GM12878 (cell line): ENCODE measurements around the gene ARL16. TPM values are rescaled to one million over a fixed set of nuclear protein-coding genes. Genes with fewer than 3 reads are reported as not detected.

Experiments
- ATF2 ChIP-seq: IDR thresholded peaks from 2 replicates; pipeline ENCODE4 v1.6.1; 2012; ENCODE audit warnings: low read length, inconsistent platforms
- CUX1 ChIP-seq: IDR thresholded peaks from 2 replicates; pipeline ENCODE4 v1.6.1; 2012; ENCODE audit warnings: improper control_type of control experiment, low read depth, low read length; ENCODE audit not compliant: insufficient replicate concordance
- DPF2 ChIP-seq: fragments of 450-650 bp; IDR thresholded peaks from 2 replicates; pipeline ENCODE4 v1.6.1; 2017; ENCODE audit warnings: mild to moderate bottlenecking
- IKZF2 ChIP-seq, 2 experiments: fragments of 450-650 bp; IDR thresholded peaks; 2 replicates each; pipeline ENCODE4 v1.6.1; 2017; ENCODE audit warnings: mild to moderate bottlenecking in 2 of 2, moderate library complexity in 2 of 2
- NR2F1 ChIP-seq: fragments of 450-650 bp; conservative IDR thresholded peaks from 2 replicates; pipeline ENCODE4 v1.6.1; 2017; ENCODE audit warnings: mild to moderate bottlenecking
- RB1 ChIP-seq: fragments of 450-650 bp; formaldehyde crosslinking; IDR thresholded peaks from 2 replicates; pipeline ENCODE4 v1.6.1; 2017; ENCODE audit warnings: mild to moderate bottlenecking, borderline replicate concordance
- SP1 ChIP-seq: IDR thresholded peaks from one replicate; pipeline ENCODE4 v1.6.1; 2011; ENCODE audit warnings: low read depth, low read length
- SRF ChIP-seq, 2 experiments: IDR thresholded peaks; 2 replicates each; pipeline ENCODE4 v1.6.1; 2011; ENCODE audit warnings: low read depth in 2 of 2, low read length in 2 of 2, mild to moderate bottlenecking in 1 of 2, moderate library complexity in 1 of 2
- STAT1 ChIP-seq: fragments of 450-650 bp; conservative IDR thresholded peaks from 2 replicates; pipeline ENCODE4 v1.6.1; 2014; ENCODE audit warnings: antibody characterized with exemption, mild to moderate bottlenecking
- TAF1 ChIP-seq: IDR thresholded peaks from 2 replicates; pipeline ENCODE4 v1.6.1; 2011; ENCODE audit warnings: mild to moderate bottlenecking, low read depth, low read length, borderline replicate concordance
- TARDBP ChIP-seq: IDR thresholded peaks from 2 replicates; pipeline ENCODE4 v1.6.1; 2016; ENCODE audit warnings: borderline replicate concordance
- ZBTB40 ChIP-seq: fragments of 450-650 bp; IDR thresholded peaks from 2 replicates; pipeline ENCODE4 v1.6.1; 2016; ENCODE audit warnings: mild to moderate bottlenecking, moderate library complexity, borderline replicate concordance
- ZNF24 ChIP-seq: fragments of 450-650 bp; IDR thresholded peaks from 2 replicates; pipeline ENCODE4 v1.6.1; 2017; ENCODE audit warnings: antibody characterized with exemption, mild to moderate bottlenecking
- polyA plus RNA-seq, 11 experiments: library from polyadenylated mRNA; depleted of rRNA in 4 of 11; unstranded in 6 of 11; stranded (reverse) in 5 of 11; fragments of >200 nt; fragmentation: Nextera tagmentation in 4 of 11; fragmentation: Illumina TruSeq in 1 of 11; extraction: Ambion mirVana in 4 of 11; extraction: Trizol in 1 of 11; gene quantifications; 1 replicate in 1 of 11; 2 replicates in 10 of 11; pipeline versions ENCODE4 v1.2.1 to v1.2.3, GENCODE V29; 2011 to 2016; ENCODE audit warnings: inconsistent platforms in 2 of 11, missing spikeins in 2 of 11, low read depth in 1 of 11
- total RNA-seq, 4 experiments: library from RNA; depleted of rRNA in 3 of 4; stranded (reverse); fragments of >200 nt in 3 of 4; fragmentation: Illumina TruSeq in 1 of 4; extraction: Trizol in 1 of 4; gene quantifications; 2 replicates each; pipeline versions ENCODE4 v1.2.1 to v1.2.3, GENCODE V29; 2013 to 2021
- TF ChIP-seq, protein P1 (sequence below): fragments of 450-650 bp; IDR thresholded peaks from 2 replicates; pipeline ENCODE4 v1.6.1; 2017; ENCODE audit warnings: mild to moderate bottlenecking, moderate library complexity

ARL16 gene
- total and polyA plus RNA-seq, 10 of the 15 experiments (the other 5 are each of a cell fraction or from before 2014, with no cell fraction given): 4.7 to 47.6 (median 30.9) TPM

DNA sequence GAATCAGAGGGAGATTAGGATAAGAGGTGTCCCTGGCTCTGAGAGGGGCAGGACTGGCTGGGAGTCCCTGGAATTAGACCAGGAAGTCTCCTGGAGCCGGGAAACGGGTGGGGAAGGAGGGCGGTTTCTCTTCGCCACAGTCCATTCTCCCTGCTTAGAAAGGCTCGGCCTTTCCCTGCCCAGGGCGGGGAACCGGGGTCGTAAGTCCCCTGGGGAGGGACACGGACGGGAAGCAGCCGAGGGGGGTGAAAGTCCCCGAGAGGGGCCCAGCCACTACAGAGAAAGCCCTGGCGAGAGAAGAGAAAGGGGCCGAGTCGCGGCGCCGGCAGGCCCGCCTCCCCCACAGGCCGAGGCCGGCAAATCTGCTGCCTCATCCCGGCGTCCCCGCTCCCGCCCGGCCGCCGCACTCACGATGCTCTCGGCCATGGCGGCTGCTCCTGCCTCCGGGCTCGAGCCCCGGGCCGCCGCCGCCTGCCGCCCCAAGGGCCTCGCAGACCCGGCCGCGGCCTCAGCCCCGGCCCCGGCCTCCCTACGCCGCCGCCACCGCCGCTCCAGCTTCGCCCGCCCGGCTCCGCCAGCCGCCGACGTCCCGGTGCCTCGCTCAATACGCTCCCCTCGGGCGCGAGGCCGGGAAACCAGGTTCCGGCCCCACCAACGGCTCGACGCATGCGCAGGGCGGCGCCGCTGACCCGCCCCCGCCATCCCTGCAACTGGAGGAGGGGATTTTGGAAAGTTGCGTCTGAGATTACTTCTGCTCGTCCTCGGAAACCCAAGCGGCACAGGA lies 46.9 kb downstream of the ARL16 start, which contains the start of the genes NPLOC4 and TSPAN10 (continued):
- TF ChIP-seq, protein P1, sequence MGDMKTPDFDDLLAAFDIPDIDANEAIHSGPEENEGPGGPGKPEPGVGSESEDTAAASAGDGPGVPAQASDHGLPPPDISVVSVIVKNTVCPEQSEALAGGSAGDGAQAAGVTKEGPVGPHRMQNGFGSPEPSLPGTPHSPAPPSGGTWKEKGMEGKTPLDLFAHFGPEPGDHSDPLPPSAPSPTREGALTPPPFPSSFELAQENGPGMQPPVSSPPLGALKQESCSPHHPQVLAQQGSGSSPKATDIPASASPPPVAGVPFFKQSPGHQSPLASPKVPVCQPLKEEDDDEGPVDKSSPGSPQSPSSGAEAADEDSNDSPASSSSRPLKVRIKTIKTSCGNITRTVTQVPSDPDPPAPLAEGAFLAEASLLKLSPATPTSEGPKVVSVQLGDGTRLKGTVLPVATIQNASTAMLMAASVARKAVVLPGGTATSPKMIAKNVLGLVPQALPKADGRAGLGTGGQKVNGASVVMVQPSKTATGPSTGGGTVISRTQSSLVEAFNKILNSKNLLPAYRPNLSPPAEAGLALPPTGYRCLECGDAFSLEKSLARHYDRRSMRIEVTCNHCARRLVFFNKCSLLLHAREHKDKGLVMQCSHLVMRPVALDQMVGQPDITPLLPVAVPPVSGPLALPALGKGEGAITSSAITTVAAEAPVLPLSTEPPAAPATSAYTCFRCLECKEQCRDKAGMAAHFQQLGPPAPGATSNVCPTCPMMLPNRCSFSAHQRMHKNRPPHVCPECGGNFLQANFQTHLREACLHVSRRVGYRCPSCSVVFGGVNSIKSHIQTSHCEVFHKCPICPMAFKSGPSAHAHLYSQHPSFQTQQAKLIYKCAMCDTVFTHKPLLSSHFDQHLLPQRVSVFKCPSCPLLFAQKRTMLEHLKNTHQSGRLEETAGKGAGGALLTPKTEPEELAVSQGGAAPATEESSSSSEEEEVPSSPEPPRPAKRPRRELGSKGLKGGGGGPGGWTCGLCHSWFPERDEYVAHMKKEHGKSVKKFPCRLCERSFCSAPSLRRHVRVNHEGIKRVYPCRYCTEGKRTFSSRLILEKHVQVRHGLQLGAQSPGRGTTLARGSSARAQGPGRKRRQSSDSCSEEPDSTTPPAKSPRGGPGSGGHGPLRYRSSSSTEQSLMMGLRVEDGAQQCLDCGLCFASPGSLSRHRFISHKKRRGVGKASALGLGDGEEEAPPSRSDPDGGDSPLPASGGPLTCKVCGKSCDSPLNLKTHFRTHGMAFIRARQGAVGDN: peak; percentile 78
- TF ChIP-seq ZBTB40 (peak; percentile 86), SP1 (peak; percentile 75), ATF2 (no peak), TAF1 (peak; percentile 97), STAT1 (peak; percentile 97), TARDBP (peak; percentile 62; the same call in 1 of the 2 replicates), NR2F1 (peak; percentile 80), SRF (IDR thresholded peaks at IDR 0.05; ENCODE audit: low read depth in 2 of 2, low read length in 2 of 2) (peak in 1 of 2 experiments; percentile 82; a peak in 2 of 4 replicates), DPF2 (peak; percentile 75), RB1 (peak; percentile 97; the same call in 1 of the 2 replicates), IKZF2 (IDR thresholded peaks at IDR 0.05) (peak in 1 of 2 experiments; percentile 63; a peak in 1 of 4 replicates), CUX1 (no peak), ZNF24 (0 out of 2 replicates have a peak, but pooled peaks have one; percentile 37)
